GM12872 (cell line): ENCODE measurements around the gene ST6GALNAC6.

ENCODE experiments used
- CTCF ChIP-seq: IDR thresholded peaks from 3 replicates; pipeline ENCODE4 v1.5.1; 2011; ENCODE audit warnings: low read depth, mild to moderate bottlenecking, low read length, moderate library complexity; ENCODE audit not compliant: insufficient read depth

Gene ST6GALNAC6

GRCh38 chr9:127876764-127877562, 22.4 kb downstream of the ST6GALNAC6 start:
- no peak for TF ChIP-seq CTCF

DNA sequence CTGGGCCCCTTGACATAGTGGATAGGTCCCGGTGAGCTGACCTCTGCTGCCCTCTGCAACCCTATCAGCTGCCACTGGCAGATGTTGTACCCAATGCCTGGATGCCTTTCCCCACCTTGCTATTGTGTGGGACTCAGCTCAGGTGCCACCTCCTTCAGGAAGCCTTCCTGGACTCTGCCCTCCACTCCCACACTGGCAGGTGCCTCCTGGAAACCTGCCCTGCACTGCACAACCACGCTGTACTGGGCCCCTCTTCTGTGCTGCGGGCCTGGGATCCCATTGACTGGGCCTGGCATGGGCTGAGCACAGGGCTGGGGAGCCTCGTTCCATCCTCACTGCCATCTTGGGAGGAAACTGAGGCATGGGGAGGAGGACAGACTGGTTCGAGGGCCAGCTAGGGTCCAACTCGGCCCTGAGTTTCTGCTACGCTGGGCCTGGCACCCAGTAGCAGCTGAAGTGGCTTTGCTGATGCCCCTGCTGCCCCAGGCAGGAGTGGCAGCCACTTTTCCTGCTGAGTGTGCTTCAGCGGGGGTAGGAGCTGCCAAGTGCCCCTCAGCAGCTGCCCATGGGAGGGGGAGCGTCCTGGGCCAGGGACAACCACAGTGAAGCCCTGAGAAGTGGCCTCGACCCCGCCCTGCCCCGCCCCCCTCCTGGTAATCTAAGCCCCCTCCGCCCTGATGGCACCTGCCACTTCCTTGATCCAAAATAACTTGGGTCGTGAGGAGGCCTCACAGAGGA, 23.2 kb downstream of the ST6GALNAC6 start:
- no peak for TF ChIP-seq CTCF

DNA sequence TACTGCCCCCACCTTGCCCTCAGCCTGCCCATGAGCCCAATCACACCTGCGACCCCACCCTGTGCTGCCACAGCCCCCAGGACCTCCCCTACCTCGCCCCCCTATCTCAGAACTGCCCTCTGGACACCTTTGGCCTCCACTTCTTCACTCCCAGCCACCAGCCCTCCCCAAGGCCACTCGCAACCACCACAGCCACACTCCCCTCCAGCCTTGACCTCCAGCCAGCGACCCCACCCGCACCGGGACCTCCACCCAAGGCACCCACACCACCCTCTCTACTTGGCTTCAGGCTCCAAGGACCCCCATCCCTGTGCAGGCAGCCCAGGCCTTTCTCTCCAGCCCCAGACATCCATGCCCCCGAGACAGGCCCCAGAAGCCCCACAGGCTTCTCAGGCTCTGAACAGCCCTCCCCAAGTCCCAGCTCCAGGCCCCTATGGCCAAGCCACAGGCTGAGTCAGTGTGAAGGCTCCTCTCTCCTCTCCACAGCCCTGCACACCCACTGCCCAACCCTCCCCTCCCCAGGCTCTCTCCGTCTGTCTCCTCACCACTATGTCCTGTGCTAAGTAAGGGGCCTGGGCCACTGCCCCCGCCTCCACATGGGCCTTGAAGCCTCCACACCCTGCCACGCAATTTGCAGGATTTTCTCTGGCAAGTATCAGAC, 24.0 kb downstream of the ST6GALNAC6 start:
- no peak for TF ChIP-seq CTCF

DNA sequence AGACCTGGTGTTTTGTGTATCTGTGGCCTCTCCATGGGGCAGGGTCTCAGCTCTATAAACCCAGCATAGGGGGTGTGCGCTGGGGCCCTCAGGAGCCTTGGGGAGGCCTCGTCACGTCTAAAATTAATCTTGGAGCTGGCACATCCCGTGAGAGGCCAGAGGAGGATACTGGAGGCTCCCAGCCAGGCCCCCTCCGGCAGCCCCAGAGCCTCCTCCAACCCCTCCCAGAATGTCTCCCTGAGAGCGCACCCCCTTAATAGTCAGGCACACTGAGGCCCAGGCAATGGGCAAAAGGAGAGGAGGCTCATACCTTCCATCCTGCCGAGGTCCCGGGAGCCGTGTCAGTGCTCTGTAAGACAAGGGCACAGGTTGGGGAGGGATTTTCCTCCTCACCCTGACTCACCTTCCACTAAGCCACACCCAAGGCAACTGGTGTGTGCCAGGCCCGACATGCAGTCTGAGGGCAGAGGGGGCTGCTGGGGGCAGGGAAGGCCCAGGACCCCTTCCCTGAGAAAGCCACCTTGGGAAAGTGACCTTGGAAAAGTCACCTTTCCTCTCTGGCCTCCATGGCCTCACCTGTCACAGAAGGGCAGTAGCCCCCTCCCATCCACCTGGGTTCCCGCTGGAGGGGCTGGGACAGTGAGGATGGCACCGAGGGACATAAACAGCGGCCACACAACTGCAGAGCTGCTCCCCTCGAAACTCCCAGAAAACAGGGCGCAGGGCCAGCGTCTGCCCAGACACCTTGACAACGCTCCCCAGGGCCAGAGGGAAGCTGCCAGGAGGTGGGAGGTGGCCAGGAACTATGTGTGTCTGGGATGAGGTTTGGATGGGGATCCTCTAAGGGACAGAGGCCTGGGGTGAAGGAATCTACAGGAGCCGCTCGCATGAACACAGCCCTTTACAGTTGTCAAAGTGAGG, 24.8 kb downstream of the ST6GALNAC6 start:
- no peak for TF ChIP-seq CTCF

DNA sequence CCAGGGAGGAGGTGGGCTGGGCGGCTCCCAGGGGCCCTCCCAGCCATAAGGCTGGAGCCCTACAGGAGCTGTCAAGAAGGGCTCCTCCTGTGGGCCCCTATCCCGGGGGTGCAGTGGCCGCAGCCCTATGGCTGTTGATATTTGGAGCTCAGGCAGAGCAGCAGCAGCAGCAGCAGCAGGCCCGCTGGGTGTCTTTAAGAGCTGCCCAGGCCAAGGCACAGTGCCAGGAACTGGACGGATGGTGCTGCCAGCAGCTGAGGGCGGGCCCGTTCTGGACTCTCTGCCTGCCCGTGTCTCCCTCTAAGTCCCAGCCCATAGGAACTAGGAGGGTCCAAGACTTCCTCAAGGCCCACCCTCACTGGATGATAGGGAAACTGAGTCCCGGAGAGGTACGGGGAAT, 25.5 kb downstream of the ST6GALNAC6 start:
- TF ChIP-seq CTCF, result no peak

DNA sequence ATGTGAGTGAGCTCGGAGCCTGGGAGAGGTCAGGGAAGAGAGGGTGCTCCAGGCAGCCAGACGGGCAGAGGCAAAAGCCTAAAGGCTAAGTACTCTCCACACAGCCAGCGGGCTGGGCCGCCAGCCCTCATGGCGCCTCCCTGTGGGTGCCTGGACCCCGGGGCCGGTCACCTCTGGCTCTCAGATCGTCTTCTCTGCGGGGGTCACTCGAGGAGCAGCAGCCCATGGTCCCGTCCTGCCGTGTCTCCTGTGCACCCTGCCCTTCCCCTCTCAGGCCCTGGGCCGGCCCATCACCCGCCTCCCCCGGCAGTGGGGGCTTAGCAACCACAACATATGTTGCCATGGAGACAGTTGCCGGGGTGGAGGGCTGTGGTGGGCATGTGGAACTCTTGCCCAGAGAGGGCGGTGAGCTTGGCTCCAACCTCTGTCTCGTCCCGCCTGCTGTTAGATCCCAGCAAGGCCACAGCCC, 26.1 kb downstream of the ST6GALNAC6 start:
- TF ChIP-seq CTCF, result no peak
